ENCODE measurements around the gene MAP3K20. TPM values are rescaled to one million over a fixed set of nuclear protein-coding genes. Genes with fewer than 3 reads are reported as not detected.

Gene MAP3K20
- total and polyA plus RNA-seq, 2 experiments from 2014 or later: 7.6 to 9.6 TPM

DNA sequence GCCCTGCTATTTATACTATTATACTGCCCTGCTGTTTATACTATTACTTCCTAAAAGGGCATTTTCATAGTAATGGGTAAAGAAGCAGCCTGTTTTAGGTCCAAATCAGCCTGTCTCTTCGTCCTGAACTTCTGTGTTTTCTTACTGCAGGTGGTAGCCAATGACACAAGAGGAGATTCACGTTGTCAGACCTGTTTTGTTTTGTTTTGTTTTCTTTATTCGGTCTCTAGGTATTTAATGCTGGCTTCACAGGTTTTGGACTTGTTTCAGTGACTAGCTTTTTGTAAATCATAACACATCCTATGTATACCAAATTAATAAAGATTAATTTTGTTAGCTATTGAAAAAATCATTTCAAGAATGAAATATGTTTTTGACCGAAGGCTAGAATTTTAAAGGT, 116.4 kb downstream of the MAP3K20 start:
- Mint-ChIP-seq H3K4me1 (peaks cover 87% of the 10 kb centered on the region), H3K36me3 (ENCODE audit: low read depth) (no peaks in the 10 kb centered on the region), H3K9me3 (no peaks in the 10 kb centered on the region), H3K27me3 (ENCODE audit: insufficient read depth, low read depth, poor library complexity) (no peaks in the 10 kb centered on the region), H3K27ac (peak overlapping the region; percentile 91), H3K4me3 (peak overlapping the region; percentile 53)
- Histone ChIP-seq H3K4me3 (no peak overlapping the region), H3K4me1 (ENCODE audit: insufficient read depth) (peaks cover 66% of the 10 kb centered on the region), H3K4me2 (peak overlapping the region; percentile 19), H3K36me3 (ENCODE audit: insufficient read depth) (no peaks in the 10 kb centered on the region), H3K9me2 (ENCODE audit: insufficient read depth) (no peaks in the 10 kb centered on the region), H2AFZ (no peak overlapping the region), H3K27ac (ENCODE audit: low read depth) (peak overlapping the region; percentile 83), H3K27me3 (ENCODE audit: insufficient read depth) (no peaks in the 10 kb centered on the region), H3F3A (replicated peaks; ENCODE audit: low read depth) (no peaks in the 10 kb centered on the region), H3K79me2 (replicated peaks; ENCODE audit: insufficient read depth) (no peaks in the 10 kb centered on the region), H4K20me1 (replicated peaks; ENCODE audit: insufficient read depth) (no peaks in the 10 kb centered on the region)
- DNase-seq (ENCODE audit: low spot score): peak; percentile 40
- ATAC-seq: no peak
- TF ChIP-seq, protein P1, sequence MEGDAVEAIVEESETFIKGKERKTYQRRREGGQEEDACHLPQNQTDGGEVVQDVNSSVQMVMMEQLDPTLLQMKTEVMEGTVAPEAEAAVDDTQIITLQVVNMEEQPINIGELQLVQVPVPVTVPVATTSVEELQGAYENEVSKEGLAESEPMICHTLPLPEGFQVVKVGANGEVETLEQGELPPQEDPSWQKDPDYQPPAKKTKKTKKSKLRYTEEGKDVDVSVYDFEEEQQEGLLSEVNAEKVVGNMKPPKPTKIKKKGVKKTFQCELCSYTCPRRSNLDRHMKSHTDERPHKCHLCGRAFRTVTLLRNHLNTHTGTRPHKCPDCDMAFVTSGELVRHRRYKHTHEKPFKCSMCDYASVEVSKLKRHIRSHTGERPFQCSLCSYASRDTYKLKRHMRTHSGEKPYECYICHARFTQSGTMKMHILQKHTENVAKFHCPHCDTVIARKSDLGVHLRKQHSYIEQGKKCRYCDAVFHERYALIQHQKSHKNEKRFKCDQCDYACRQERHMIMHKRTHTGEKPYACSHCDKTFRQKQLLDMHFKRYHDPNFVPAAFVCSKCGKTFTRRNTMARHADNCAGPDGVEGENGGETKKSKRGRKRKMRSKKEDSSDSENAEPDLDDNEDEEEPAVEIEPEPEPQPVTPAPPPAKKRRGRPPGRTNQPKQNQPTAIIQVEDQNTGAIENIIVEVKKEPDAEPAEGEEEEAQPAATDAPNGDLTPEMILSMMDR (conservative IDR thresholded peaks at IDR 0.05; ENCODE audit: low read depth in 2 of 2): no peak
- TF ChIP-seq, protein P2, sequence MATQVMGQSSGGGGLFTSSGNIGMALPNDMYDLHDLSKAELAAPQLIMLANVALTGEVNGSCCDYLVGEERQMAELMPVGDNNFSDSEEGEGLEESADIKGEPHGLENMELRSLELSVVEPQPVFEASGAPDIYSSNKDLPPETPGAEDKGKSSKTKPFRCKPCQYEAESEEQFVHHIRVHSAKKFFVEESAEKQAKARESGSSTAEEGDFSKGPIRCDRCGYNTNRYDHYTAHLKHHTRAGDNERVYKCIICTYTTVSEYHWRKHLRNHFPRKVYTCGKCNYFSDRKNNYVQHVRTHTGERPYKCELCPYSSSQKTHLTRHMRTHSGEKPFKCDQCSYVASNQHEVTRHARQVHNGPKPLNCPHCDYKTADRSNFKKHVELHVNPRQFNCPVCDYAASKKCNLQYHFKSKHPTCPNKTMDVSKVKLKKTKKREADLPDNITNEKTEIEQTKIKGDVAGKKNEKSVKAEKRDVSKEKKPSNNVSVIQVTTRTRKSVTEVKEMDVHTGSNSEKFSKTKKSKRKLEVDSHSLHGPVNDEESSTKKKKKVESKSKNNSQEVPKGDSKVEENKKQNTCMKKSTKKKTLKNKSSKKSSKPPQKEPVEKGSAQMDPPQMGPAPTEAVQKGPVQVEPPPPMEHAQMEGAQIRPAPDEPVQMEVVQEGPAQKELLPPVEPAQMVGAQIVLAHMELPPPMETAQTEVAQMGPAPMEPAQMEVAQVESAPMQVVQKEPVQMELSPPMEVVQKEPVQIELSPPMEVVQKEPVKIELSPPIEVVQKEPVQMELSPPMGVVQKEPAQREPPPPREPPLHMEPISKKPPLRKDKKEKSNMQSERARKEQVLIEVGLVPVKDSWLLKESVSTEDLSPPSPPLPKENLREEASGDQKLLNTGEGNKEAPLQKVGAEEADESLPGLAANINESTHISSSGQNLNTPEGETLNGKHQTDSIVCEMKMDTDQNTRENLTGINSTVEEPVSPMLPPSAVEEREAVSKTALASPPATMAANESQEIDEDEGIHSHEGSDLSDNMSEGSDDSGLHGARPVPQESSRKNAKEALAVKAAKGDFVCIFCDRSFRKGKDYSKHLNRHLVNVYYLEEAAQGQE (IDR thresholded peaks at IDR 0.05; ENCODE audit: unreplicated experiment): no peak
- TF ChIP-seq JUNB (IDR thresholded peaks at IDR 0.05; ENCODE audit: unreplicated experiment): no peak
- no peak for TF ChIP-seq STAT1 (IDR thresholded peaks at IDR 0.05; ENCODE audit: unreplicated experiment)
- TF ChIP-seq, protein P3, sequence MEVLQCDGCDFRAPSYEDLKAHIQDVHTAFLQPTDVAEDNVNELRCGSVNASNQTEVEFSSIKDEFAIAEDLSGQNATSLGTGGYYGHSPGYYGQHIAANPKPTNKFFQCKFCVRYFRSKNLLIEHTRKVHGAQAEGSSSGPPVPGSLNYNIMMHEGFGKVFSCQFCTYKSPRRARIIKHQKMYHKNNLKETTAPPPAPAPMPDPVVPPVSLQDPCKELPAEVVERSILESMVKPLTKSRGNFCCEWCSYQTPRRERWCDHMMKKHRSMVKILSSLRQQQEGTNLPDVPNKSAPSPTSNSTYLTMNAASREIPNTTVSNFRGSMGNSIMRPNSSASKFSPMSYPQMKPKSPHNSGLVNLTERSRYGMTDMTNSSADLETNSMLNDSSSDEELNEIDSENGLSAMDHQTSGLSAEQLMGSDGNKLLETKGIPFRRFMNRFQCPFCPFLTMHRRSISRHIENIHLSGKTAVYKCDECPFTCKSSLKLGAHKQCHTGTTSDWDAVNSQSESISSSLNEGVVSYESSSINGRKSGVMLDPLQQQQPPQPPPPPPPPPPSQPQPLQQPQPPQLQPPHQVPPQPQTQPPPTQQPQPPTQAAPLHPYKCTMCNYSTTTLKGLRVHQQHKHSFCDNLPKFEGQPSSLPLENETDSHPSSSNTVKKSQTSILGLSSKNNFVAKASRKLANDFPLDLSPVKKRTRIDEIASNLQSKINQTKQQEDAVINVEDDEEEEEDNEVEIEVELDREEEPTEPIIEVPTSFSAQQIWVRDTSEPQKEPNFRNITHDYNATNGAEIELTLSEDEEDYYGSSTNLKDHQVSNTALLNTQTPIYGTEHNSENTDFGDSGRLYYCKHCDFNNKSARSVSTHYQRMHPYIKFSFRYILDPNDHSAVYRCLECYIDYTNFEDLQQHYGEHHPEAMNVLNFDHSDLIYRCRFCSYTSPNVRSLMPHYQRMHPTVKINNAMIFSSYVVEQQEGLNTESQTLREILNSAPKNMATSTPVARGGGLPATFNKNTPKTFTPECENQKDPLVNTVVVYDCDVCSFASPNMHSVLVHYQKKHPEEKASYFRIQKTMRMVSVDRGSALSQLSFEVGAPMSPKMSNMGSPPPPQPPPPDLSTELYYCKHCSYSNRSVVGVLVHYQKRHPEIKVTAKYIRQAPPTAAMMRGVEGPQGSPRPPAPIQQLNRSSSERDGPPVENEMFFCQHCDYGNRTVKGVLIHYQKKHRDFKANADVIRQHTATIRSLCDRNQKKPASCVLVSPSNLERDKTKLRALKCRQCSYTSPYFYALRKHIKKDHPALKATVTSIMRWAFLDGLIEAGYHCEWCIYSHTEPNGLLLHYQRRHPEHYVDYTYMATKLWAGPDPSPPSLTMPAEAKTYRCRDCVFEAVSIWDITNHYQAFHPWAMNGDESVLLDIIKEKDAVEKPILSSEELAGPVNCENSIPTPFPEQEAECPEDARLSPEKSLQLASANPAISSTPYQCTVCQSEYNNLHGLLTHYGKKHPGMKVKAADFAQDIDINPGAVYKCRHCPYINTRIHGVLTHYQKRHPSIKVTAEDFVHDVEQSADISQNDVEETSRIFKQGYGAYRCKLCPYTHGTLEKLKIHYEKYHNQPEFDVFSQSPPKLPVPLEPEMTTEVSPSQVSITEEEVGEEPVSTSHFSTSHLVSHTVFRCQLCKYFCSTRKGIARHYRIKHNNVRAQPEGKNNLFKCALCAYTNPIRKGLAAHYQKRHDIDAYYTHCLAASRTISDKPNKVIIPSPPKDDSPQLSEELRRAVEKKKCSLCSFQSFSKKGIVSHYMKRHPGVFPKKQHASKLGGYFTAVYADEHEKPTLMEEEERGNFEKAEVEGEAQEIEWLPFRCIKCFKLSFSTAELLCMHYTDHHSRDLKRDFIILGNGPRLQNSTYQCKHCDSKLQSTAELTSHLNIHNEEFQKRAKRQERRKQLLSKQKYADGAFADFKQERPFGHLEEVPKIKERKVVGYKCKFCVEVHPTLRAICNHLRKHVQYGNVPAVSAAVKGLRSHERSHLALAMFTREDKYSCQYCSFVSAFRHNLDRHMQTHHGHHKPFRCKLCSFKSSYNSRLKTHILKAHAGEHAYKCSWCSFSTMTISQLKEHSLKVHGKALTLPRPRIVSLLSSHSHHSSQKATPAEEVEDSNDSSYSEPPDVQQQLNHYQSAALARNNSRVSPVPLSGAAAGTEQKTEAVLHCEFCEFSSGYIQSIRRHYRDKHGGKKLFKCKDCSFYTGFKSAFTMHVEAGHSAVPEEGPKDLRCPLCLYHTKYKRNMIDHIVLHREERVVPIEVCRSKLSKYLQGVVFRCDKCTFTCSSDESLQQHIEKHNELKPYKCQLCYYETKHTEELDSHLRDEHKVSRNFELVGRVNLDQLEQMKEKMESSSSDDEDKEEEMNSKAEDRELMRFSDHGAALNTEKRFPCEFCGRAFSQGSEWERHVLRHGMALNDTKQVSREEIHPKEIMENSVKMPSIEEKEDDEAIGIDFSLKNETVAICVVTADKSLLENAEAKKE (CRISPR knock-in tag; IDR thresholded peaks at IDR 0.05): no peak
- TF ChIP-seq ZNF114 (CRISPR knock-in tag; IDR thresholded peaks at IDR 0.05): no peak
- no peak for TF ChIP-seq CREB1 (CRISPR knock-in tag; IDR thresholded peaks at IDR 0.05; ENCODE audit: low read depth)
- no peak for TF ChIP-seq POLR2AphosphoS5 (IDR thresholded peaks at IDR 0.05; ENCODE audit: low read depth)
- no peak for TF ChIP-seq NANOG (IDR thresholded peaks at IDR 0.05; ENCODE audit: borderline replicate concordance)
